Endothelial cell of umbilical vein (primary cell): ENCODE measurements around the gene KYNU. TPM values are rescaled to one million over a fixed set of nuclear protein-coding genes. Genes with fewer than 3 reads are reported as not detected.
"Not testable (repeated sequence)": the region's sequence is repeated elsewhere in the genome, so short reads cannot be mapped to it uniquely, and the experiment has no call there.

Source experiments
- BruUV-seq: library from RNA; stranded (reverse); fragments of 400-500 nt; replicated peaks from 2 replicates; lab custom pipeline; 2021; lab: Mats Ljungman, UMichigan
- CTCF ChIA-PET: fragments of 300-600, 350-600 bp; sonication (Branson Sonifier 250); formaldehyde crosslinking; loops from one replicate; lab custom pipeline; 2021; ENCODE audit warnings: antibody characterized with exemption, inconsistent platforms; lab: Charles Lee
- POLR2A ChIA-PET: fragments of 300-600, 350-600 bp; sonication (Branson Sonifier 250); formaldehyde crosslinking; loops from one replicate; lab custom pipeline; 2021; ENCODE audit warnings: antibody characterized with exemption, inconsistent platforms; lab: Charles Lee
- DNase-seq: peaks from one replicate; pipeline ENCODE4 v3.0.0-alpha.2; 2011; ENCODE audit warnings: low read depth, low spot score
- FAIRE-seq: peaks from 2 replicates; lab custom pipeline; 2011; peaks lifted over from hg19 to GRCh38; lab: Jason Lieb, UNC
- H2AFZ ChIP-seq: 2 replicates; pipeline ENCODE4 v1.6.0; 2012; ENCODE audit warnings: low read depth, low read length, control low read depth, inconsistent platforms
- H3K27ac ChIP-seq: 2 replicates; pipeline ENCODE4 v1.5.1; 2011; ENCODE audit warnings: low read depth, mild to moderate bottlenecking, control low read depth, low read length, moderate library complexity; ENCODE audit not compliant: insufficient read depth
- H3K27me3 ChIP-seq, 2 experiments: 2 replicates each; pipeline versions ENCODE4 v1.6.0 to v1.6.1; 2011; ENCODE audit warnings: low read length in 2 of 2, mixed read lengths in 1 of 2; ENCODE audit not compliant: control insufficient read depth in 2 of 2, insufficient read depth in 2 of 2
- H3K36me3 ChIP-seq, 2 experiments: 2 replicates in 1 of 2; 3 replicates in 1 of 2; pipeline ENCODE4 v1.5.1; 2011; ENCODE audit warnings: low read length in 2 of 2, mild to moderate bottlenecking in 1 of 2, moderate library complexity in 1 of 2; ENCODE audit not compliant: control insufficient read depth in 2 of 2, insufficient read depth in 2 of 2; ENCODE audit errors: extremely low read depth in 1 of 2
- H3K4me1 ChIP-seq: 3 replicates; pipeline ENCODE4 v1.5.1; 2011; ENCODE audit warnings: mild to moderate bottlenecking, low read length; ENCODE audit not compliant: control insufficient read depth, insufficient read depth; ENCODE audit errors: extremely low read depth
- H3K4me2 ChIP-seq: 2 replicates; pipeline ENCODE4 v1.6.1; 2011; ENCODE audit warnings: low read length, control low read depth, mixed read lengths; ENCODE audit not compliant: insufficient read depth
- H3K4me3 ChIP-seq, 3 experiments: fragments of 200-600 bp in 1 of 3; sonication (generic), shearing (Covaris generic) in 1 of 3; replicated peaks in 1 of 3; 2 replicates each; pipeline ENCODE4 v1.5.1; 2011 to 2016; ENCODE audit warnings: control low read depth in 3 of 3, low read length in 3 of 3, mild to moderate bottlenecking in 2 of 3, inconsistent platforms in 1 of 3, low read depth in 1 of 3, moderate library complexity in 1 of 3; ENCODE audit not compliant: insufficient read depth in 1 of 3
- H3K79me2 ChIP-seq: 2 replicates; pipeline ENCODE4 v1.6.0; 2012; ENCODE audit warnings: low read length, inconsistent platforms; ENCODE audit not compliant: control insufficient read depth, insufficient read depth
- H3K9ac ChIP-seq: replicated peaks from 2 replicates; pipeline ENCODE3; 2011; ENCODE audit warnings: low read length, control low read depth; ENCODE audit not compliant: insufficient read depth; ENCODE audit errors: extremely low read depth
- H3K9me1 ChIP-seq: replicated peaks from 3 replicates; pipeline ENCODE4 v1.6.0; 2011; ENCODE audit warnings: mild to moderate bottlenecking, low read length; ENCODE audit not compliant: control insufficient read depth, insufficient read depth; ENCODE audit errors: extremely low read depth
- H3K9me3 ChIP-seq: replicated peaks from 2 replicates; pipeline ENCODE4 v1.5.1; 2012; ENCODE audit warnings: low read length, inconsistent platforms; ENCODE audit not compliant: control insufficient read depth, insufficient read depth
- H4K20me1 ChIP-seq: replicated peaks from 2 replicates; pipeline ENCODE3; 2011; ENCODE audit warnings: mild to moderate bottlenecking, low read length; ENCODE audit not compliant: control insufficient read depth, insufficient read depth; ENCODE audit errors: extremely low read depth
- FOS ChIP-seq: IDR thresholded peaks from 2 replicates; pipeline ENCODE4 v1.6.1; 2011; ENCODE audit warnings: mild to moderate bottlenecking, low read length, moderate library complexity, borderline replicate concordance; ENCODE audit not compliant: insufficient read depth
- GATA2 ChIP-seq: IDR thresholded peaks from 2 replicates; pipeline ENCODE4 v1.7.0; 2011; ENCODE audit warnings: low read depth, mild to moderate bottlenecking, moderate library complexity, mixed read lengths, low read length; ENCODE audit not compliant: insufficient read length, insufficient read depth
- JUN ChIP-seq: IDR thresholded peaks from 2 replicates; pipeline ENCODE4 v1.6.1; 2011; ENCODE audit warnings: borderline replicate concordance, low read depth; ENCODE audit not compliant: insufficient read length, insufficient read depth
- MAX ChIP-seq: IDR thresholded peaks from 2 replicates; pipeline ENCODE4 v1.6.1; 2011; ENCODE audit not compliant: insufficient read depth, insufficient read length
- MYC ChIP-seq: IDR thresholded peaks from one replicate; pipeline ENCODE4 v1.6.1; 2011; ENCODE audit warnings: mild to moderate bottlenecking, low read depth, low read length
- POLR2A ChIP-seq: IDR thresholded peaks from 2 replicates; pipeline ENCODE4 v1.6.1; 2012; ENCODE audit warnings: low read depth, mild to moderate bottlenecking, control low read depth, low read length
- dilution Hi-C: fragments of 300-500 bp; cut with MboI; formaldehyde crosslinking; loops from one replicate; pipeline ENCODE4 v1.15.0; 2019; ENCODE audit warnings: low sequenced_read_pairs; ENCODE audit not compliant: extremely low pct_ligation_motif_present
- intact Hi-C: fragments of 100-400 bp; cut with micrococcal nuclease; formaldehyde crosslinking; loops from one replicate; pipeline ENCODE4 v1.10.0; 2022
- polyA plus RNA-seq, 4 experiments: library from polyadenylated mRNA; depleted of rRNA in 3 of 4; stranded (reverse) in 3 of 4; unstranded in 1 of 4; fragments of >200 nt; gene quantifications; 2 replicates each; pipeline versions ENCODE4 v1.2.1 to v1.2.3, GENCODE V29; 2011 to 2012; ENCODE audit warnings: missing spikeins in 1 of 4
- total RNA-seq: library from RNA; stranded (reverse); gene quantifications from 2 replicates; pipeline ENCODE4 v1.2.3, GENCODE V29; 2021

KYNU gene
- total and polyA plus RNA-seq, 2 donors (not counting 3 experiments of a cell fraction or from before 2014, with no cell fraction given): 0.04 TPM; not detected in 1

- H3K9ac ChIP-seq, H4K20me1 ChIP-seq, H3K4me2 ChIP-seq, H3K9me3 ChIP-seq, H2AFZ ChIP-seq, DNase-seq, H3K36me3 ChIP-seq, FAIRE-seq, POLR2A ChIA-PET, H3K9me1 ChIP-seq, H3K4me1 ChIP-seq, H3K27me3 ChIP-seq, H3K27ac ChIP-seq, intact Hi-C loops, BruUV-seq, H3K79me2 ChIP-seq, dilution Hi-C loops, H3K4me3 ChIP-seq: not testable (repeated sequence)
- CTCF ChIA-PET: interaction anchor here (1.0 to 4.6 kb wide), 3 partner anchors 9 to 206 kb away, joined by 3 to 23 read pairs (median 4); no protein-coding TSS in a partner anchor
Observed at GRCh38 chr2:143053437-143053836, 176.0 kb downstream of the KYNU start.

DNA sequence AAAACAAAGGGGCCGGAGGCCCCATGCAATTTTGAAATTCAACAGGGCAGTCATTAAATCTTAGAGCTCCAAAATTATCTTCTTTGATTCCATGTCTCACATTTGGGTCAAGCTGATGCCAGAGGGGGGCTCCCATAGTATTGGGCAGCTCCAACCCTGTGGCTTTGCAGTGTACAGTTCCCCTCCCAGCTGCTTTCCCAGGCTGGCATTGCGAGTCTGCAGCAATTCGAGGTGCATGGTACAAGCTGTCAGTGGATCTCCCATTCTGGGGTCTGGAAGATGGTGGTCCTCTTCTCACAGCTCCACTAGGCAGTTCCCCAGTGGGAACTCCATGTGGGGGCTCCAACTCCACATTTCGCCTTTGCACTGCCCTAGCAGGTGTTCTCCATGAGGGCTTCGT, 179.1 kb downstream of the KYNU start:
- no peaks in the 10 kb centered on the region for H3K36me3 ChIP-seq
- no TSS peak for BruUV-seq
- no peaks in the 10 kb centered on the region for H3K27me3 ChIP-seq
- DNase-seq: no peak
- no peak overlapping the region for H3K4me3 ChIP-seq
- TF ChIP-seq POLR2A (no peak), MYC (no peak), MAX (no peak), GATA2 (no peak), FOS (no peak), JUN (no peak)
- dilution Hi-C loops (no loop called here), intact Hi-C loops (no loop called here)
- no peak for FAIRE-seq
- H3K9ac ChIP-seq: no peak overlapping the region
- H3K9me3 ChIP-seq: no peaks in the 10 kb centered on the region
- H4K20me1 ChIP-seq: no peaks in the 10 kb centered on the region
- H3K9me1 ChIP-seq: no peaks in the 10 kb centered on the region
- no peak overlapping the region for H2AFZ ChIP-seq
- H3K4me1 ChIP-seq: no peaks in the 10 kb centered on the region
- H3K4me2 ChIP-seq: no peak overlapping the region
- CTCF ChIA-PET: no interaction called here
- POLR2A ChIA-PET: no interaction called here
- no peaks in the 10 kb centered on the region for H3K79me2 ChIP-seq
- no peak overlapping the region for H3K27ac ChIP-seq
